GM12873 (cell line): ENCODE measurements around the gene VPS13A.

ENCODE experiments used
- TF ChIP-seq, protein P1 (sequence below): IDR thresholded peaks from 2 replicates; pipeline ENCODE4 v1.5.1; 2012; ENCODE audit warnings: low read depth, mild to moderate bottlenecking, moderate library complexity, low read length, control low read depth; ENCODE audit not compliant: insufficient read depth; ENCODE audit errors: missing control alignments

The VPS13A gene

DNA sequence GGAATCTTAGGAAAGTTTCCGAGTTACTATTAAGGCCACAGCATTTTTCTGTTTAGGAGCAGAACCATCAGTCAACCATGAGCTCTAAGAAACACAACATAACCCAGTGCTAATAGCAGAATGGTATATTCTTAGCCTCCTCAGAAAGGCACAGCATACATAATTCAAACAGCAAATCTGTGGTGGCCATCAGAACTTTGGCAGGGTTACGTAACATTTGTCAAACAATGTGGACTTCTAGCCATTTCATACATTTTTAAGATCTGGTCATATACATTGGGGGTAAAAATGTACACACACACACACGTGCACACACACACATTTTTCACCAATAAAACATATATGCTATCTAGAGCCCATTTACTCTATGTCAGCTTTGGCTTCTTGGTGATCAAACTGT lies 245.6 kb downstream of the VPS13A start:
- TF ChIP-seq, protein P1, sequence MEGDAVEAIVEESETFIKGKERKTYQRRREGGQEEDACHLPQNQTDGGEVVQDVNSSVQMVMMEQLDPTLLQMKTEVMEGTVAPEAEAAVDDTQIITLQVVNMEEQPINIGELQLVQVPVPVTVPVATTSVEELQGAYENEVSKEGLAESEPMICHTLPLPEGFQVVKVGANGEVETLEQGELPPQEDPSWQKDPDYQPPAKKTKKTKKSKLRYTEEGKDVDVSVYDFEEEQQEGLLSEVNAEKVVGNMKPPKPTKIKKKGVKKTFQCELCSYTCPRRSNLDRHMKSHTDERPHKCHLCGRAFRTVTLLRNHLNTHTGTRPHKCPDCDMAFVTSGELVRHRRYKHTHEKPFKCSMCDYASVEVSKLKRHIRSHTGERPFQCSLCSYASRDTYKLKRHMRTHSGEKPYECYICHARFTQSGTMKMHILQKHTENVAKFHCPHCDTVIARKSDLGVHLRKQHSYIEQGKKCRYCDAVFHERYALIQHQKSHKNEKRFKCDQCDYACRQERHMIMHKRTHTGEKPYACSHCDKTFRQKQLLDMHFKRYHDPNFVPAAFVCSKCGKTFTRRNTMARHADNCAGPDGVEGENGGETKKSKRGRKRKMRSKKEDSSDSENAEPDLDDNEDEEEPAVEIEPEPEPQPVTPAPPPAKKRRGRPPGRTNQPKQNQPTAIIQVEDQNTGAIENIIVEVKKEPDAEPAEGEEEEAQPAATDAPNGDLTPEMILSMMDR = no peak

DNA sequence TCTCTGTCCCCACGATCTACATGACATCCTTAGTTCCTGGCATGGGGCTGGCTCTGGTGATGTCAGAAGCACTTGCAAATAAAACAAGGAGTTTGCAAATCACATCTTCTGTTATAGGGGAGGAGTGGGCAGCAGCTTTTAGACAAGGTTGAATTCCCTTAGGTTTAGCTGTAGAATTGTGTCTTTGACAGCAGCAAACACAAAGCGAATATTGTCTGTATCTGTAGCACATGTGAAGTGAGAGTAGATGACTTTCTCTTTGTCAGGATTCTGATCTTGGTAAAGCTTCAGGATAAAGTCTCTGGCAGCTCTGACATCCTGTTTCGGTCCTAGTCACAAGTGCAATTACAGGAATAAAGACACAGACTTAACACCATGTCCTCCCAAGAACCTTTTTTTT lies 246.5 kb downstream of the VPS13A start:
- TF ChIP-seq, protein P1 = no peak

DNA sequence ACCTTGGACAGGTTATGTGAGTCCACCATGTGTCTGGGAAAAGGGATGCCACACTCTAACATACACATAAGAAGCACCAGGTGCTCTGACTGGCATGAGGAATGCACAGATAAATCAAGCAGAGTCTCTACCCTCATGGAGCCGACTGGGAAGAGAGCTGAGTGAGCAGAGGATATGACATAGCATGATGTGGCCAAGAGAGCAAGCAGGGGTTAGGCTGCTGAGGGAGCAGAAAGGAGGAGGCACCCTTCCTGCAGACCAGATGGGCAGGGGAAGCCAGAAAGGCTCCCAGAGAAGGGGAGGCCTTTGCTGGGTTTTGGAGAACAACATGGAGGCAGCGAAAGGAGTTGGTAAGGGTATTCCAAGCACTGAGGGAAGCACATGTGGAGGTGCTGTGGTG lies 247.7 kb downstream of the VPS13A start:
- TF ChIP-seq, protein P1 = no peak

- TF ChIP-seq, protein P1 = no peak
Observed at GRCh38 chr9:77426712-77427111, 249.4 kb downstream of the VPS13A start.

DNA sequence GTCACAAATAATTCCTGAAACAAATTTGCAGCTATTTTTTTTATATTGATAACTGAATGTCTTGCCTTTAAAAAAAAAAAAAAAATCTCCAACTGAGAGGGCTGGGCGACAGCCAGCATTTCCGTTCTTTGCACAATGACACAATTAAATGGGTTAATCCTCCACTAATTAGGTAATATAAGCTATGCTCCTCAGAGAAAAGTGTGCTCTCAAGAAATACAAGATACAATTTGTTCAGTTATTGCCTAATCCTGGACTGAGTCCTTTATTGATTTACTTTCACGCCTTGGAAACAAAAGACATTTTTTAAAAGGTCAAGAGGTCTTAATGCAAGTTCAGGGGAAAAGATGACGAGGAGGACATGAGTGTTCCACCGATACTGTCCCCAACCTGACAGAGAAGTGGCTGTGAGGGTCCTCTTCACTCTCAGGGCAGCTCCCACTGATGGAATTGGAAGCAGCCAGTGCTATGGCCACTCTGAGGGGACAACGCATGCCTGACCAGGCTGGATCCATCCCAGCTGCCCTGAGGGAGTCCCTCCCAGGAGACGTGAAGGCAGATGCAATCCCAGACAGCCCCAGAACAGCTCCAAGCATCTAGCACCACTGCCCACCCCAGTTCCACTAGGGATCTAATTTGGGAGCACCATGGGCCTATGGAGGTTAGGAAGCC lies 250.1 kb downstream of the VPS13A start:
- TF ChIP-seq, protein P1 = no peak

GRCh38 chr9:77429928-77430327 lies 252.6 kb downstream of the VPS13A start:
- TF ChIP-seq, protein P1 = no peak

DNA sequence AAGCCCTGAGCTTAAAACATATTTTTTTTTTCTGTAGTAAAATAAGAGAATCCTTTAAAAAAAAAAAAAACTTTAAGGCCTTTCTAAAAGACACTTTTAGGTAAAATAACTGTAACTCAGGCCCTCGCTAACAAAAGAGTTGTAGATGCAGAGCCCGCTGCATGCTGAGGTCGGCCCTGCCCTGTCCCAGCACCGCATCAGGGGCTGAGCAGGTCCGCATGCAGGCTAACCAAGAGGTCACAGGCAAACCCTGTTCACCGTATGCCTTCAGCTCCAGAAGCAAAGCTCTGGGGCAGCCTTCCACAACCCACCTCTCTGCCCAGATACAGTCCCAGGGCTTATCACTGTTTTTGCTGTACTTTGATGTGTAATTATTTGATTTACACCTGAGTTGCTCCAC lies 254.7 kb downstream of the VPS13A start:
- TF ChIP-seq, protein P1 = no peak
